HG03378 (cell line): Measurements from ENCODE around the gene APOBR.

Source experiments
- ATAC-seq: cut with Tn5 transposase; IDR thresholded peaks from one replicate; pipeline ENCODE4 v1.9.1; 2021; ENCODE audit warnings: mild to moderate bottlenecking, moderate library complexity; ENCODE audit not compliant: unreplicated experiment

Gene APOBR

DNA sequence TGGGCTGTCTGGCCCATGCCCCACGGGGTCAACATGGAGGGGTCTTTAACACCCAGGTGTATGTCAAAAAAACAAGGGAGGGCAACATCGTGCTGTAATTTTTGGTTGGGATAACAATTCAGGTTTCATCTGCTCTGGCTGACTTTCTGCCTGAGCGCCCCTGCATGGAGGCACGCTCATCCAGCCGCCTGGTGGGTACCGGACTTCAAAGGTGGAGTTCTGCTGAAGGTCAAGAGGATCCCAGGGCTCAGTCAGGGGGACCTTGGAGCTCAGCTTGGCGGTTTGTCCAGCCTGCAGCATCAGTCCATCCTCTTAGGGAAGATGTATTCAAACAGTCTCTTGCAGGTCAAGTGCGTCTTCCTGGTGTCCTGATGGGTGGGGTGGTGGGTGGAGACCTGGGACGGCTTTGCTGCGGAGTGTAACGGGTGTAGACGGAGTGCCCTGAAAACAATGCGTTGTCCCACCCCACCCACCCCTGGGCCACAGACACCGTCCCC, 53.9 kb downstream of the APOBR start:
- ATAC-seq: no peak
